HepG2 (cell line): Measurements from ENCODE around the gene TPP2. TPM values are rescaled to one million over a fixed set of nuclear protein-coding genes. Genes with fewer than 3 reads are reported as not detected.

Source experiments
- ISX ChIP-seq: sonication (generic); formaldehyde crosslinking; conservative IDR thresholded peaks from 2 replicates; pipeline ENCODE4 v1.5.0; 2020; ENCODE audit warnings: missing genetic modification reagents
- RFX3 ChIP-seq: IDR thresholded peaks from 2 replicates; pipeline ENCODE4 v1.6.1; 2016; ENCODE audit warnings: missing biosample characterization, missing genetic modification reagents
- SATB2 ChIP-seq: sonication (generic); formaldehyde crosslinking; IDR thresholded peaks from 2 replicates; pipeline ENCODE4 v1.5.0; 2020; ENCODE audit warnings: missing genetic modification reagents
- ZBTB21 ChIP-seq: sonication (generic); formaldehyde crosslinking; IDR thresholded peaks from 2 replicates; pipeline ENCODE4 v1.4.0; 2020; ENCODE audit warnings: missing genetic modification reagents
- ZNF556 ChIP-seq: sonication (generic); formaldehyde crosslinking; IDR thresholded peaks from 2 replicates; pipeline ENCODE4 v1.4.0; 2020; ENCODE audit warnings: mild to moderate bottlenecking, missing genetic modification reagents, borderline replicate concordance
- ZXDC ChIP-seq: sonication (generic); formaldehyde crosslinking; IDR thresholded peaks from 2 replicates; pipeline ENCODE4 v1.5.0; 2020; ENCODE audit warnings: mild to moderate bottlenecking, missing genetic modification reagents
- polyA plus RNA-seq, 8 experiments: library from polyadenylated mRNA; depleted of rRNA in 3 of 8; stranded (reverse) in 7 of 8; unstranded in 1 of 8; fragments of >200 nt; fragmentation: Illumina TruSeq in 4 of 8; extraction: Trizol in 4 of 8; gene quantifications; 2 replicates each; pipeline versions ENCODE4 v1.2.1 to v1.2.3, GENCODE V29; 2011 to 2016; ENCODE audit warnings: low read depth in 4 of 8, missing spikeins in 1 of 8, mixed read lengths in 1 of 8; ENCODE audit not compliant: insufficient read depth in 1 of 8
- total RNA-seq, 5 experiments: library from RNA; depleted of rRNA; stranded (reverse); fragments of >200 nt; fragmentation: Illumina TruSeq; extraction: Trizol; gene quantifications; 2 replicates each; pipeline ENCODE4 v1.2.3, GENCODE V29; 2016; ENCODE audit warnings: low read depth in 1 of 5
- TF ChIP-seq, protein P1 (sequence below), 2 experiments: sonication (generic) in 1 of 2; formaldehyde crosslinking in 1 of 2; IDR thresholded peaks; 2 replicates each; pipeline versions ENCODE4 v1.4.0 to v1.6.1; 2018 to 2020; ENCODE audit warnings: missing genetic modification reagents in 2 of 2, borderline replicate concordance in 1 of 2, low read depth in 1 of 2, mild to moderate bottlenecking in 1 of 2, missing biosample characterization in 1 of 2

The TPP2 gene
- total and polyA plus RNA-seq, 2 of the 13 experiments (the other 11 are each of a cell fraction or from before 2014, with no cell fraction given) = 16.4 to 52.1 TPM

- TF ChIP-seq, protein P1, sequence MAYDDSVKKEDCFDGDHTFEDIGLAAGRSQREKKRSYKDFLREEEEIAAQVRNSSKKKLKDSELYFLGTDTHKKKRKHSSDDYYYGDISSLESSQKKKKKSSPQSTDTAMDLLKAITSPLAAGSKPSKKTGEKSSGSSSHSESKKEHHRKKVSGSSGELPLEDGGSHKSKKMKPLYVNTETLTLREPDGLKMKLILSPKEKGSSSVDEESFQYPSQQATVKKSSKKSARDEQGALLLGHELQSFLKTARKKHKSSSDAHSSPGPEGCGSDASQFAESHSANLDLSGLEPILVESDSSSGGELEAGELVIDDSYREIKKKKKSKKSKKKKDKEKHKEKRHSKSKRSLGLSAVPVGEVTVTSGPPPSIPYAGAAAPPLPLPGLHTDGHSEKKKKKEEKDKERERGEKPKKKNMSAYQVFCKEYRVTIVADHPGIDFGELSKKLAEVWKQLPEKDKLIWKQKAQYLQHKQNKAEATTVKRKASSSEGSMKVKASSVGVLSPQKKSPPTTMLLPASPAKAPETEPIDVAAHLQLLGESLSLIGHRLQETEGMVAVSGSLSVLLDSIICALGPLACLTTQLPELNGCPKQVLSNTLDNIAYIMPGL (CRISPR knock-in tag; IDR thresholded peaks at IDR 0.05; ENCODE audit: borderline replicate concordance in 1 of 2, low read depth in 1 of 2) = no peak
- TF ChIP-seq ZNF556 = no peak
- no peak for TF ChIP-seq ISX (CRISPR knock-in tag)
- no peak for TF ChIP-seq RFX3 (CRISPR knock-in tag)
- no peak for TF ChIP-seq ZXDC (CRISPR knock-in tag)
- TF ChIP-seq SATB2 (CRISPR knock-in tag) = no peak
- no peak for TF ChIP-seq ZBTB21
These were observed 81.7 kb downstream of the TPP2 start (continued) for GRCh38 chr13:102678339-102679107.
